HPDE6-E6E7 (cell line): Measurements from ENCODE around the gene TEN1.

Source experiments
- DNase-seq: peaks from one replicate; pipeline ENCODE4 v3.0.0; 2011; ENCODE audit warnings: missing footprints; ENCODE audit errors: extremely low spot score

Gene TEN1

DNA sequence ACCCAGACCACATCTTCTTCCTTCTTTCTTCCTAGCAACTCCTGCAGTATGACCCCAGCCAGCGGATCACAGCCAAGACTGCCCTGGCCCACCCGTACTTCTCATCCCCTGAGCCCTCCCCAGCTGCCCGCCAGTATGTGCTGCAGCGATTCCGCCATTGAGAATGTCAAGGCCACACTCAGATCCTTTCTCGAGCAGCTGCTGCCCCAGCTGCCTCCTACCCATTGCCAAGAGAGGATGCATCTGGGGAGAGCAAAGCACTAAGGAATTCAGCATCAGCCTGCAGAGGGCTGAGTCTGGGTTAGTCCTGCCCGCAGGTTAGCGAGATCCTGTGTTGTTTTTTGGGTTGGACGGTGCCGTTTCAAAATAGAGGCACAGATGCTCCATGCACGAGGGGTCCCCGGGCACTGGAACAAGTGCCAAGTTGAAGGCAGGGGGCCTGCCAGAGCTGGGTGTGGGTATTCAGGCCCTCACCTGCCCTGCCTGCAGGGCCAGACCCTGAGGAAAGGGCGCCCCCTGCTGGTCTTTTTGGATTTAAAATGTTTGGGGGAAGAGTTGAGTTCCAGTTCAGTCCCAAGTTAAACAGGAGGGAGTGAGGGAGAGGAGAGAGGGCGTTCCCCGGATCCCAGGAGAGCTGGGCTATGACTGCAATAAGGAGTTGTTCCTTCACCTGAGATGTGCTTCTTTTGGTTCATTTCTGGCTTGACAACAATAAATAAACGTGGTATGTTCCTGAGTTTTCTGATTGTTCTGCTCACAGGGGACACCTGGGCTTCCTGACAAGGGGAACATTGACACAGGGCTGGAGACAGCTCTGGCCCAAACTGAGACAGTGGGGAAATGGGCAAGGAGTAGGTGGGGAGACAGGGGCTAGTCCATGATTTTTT is 26.5 kb downstream of the TEN1 start:
- DNase-seq = peak; percentile 61

- no peak for DNase-seq
Measured at GRCh38 chr17:76007131-76007849, 28.2 kb downstream of the TEN1 start.

DNA sequence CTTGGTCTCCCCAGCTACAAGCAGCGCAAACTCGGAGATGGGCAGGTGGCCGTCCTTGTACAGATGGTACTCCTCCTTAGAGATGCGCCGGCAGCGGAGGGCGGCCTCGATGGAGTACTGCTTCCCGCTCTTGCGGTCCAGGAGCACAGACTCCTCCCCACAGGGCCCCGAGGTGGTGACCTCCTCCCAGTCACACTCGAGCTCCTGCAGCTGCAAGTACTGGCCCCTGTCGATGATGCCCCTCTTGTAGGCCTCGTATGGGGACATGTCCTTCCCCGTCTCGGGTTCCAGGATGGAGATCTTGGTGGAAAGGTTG is 28.8 kb downstream of the TEN1 start:
- DNase-seq = no peak

DNA sequence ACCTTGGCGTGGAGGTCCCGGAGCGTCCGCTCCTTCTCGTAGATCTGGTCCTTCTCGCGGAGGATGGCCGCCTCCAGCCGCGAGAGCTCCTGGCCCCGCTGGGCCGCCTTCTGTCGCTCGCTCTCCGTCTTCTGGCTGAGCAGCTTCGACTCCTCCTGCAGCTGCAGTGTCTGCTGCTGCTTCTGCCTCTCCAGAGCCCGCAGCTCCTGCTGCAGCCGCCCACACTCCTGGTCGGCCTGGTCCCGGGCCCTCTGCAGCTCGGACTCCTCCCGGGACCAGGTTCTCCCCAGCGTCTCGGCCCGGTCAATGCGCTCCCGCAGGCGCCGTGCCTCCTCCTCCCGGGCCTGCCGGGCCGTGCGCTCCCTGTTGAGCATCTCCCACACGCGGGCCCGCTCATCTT is 29.2 kb downstream of the TEN1 start:
- no peak for DNase-seq

DNA sequence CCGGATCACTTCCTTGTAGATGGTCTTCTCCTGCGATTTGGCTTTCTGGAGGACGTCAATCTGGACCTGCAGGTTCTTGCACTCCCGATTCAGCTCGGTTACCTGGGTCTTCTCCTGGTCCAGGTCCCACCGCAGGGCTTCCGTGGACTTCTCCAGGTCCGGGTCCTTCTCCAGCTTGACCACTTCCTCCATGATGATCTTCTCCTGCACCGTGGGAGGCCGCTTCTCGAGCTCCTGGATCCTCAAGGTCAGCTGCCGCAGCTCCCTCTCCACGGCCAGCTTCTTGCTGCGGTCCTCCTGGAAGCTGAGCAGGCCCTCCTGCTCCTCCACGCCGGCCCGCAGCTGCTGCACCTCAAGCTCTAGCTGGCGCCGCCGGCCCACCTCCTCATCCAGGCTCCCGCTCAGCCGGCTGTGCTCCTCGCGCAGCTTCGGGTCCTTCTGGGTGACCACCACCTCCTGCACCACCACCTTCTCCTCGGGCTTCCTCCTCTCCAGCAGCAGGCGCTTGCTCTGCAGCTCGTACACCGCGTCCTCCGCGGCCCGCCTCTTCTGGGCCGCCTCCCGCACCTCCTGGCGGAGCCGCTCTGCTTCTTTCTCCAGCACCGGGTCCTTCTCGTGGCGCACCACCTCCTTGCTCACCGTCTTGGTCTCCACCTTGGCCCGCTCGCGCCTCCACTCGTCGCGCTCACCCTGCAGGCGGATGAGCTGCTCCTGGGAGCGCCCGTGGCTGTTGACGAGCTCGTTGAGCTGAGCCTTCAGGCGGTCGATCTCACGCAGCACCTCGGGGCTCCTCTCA is 29.8 kb downstream of the TEN1 start:
- DNase-seq = no peak

DNA sequence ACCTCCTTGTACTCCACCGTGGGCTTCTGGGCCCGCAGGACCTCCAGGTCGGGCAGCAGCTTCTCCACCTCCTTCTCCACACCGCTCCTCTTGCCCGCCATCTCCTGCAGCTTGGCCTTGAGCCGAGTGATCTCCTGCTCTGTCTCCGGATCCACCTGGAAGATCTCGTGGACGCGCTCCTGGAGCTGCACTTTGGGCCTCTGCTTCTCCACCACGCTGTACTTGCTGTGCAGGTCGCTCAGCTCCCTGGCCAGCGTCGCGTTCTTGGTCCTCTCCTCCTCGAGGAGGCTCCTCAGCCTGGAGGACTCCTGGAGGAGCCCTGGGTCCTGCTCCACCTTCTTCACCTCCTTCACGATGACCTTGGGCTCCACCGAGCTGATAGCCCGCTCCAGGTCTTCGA is 30.4 kb downstream of the TEN1 start:
- DNase-seq = no peak

DNA sequence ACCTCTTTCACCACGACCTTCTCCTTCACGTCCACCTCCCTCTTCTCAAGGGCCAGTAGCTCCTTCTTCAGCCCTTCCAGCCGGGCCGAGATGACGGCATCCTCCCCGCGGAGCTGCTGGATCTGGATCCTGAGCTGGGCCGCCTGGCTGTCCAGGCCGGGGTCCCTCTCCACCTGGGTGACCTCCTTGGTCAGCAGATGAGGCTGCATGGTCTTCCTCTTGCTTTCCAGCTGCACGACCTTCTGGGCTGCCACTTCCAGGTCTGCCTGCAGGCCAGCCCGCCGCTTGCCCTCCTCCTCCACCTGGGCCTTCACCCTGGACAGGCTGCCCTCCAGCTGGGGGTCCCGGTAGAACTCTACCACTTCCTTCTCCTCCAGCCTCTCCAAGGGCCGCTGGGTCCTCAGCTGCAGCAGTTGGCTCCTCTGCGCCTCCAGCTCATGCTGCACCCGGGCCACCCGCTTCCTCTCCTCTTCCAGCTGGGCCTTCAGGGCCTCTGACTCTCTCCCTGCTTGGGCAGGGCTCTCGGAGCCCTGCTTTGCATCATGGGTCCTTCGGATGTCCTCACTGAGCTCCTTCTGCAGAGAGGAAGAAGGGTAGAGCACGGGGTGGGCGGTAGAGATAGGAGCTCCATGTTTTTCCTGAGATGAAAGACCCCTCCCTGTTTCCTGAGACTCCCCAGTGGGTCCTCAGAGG is 31.1 kb downstream of the TEN1 start:
- DNase-seq = no peak

DNA sequence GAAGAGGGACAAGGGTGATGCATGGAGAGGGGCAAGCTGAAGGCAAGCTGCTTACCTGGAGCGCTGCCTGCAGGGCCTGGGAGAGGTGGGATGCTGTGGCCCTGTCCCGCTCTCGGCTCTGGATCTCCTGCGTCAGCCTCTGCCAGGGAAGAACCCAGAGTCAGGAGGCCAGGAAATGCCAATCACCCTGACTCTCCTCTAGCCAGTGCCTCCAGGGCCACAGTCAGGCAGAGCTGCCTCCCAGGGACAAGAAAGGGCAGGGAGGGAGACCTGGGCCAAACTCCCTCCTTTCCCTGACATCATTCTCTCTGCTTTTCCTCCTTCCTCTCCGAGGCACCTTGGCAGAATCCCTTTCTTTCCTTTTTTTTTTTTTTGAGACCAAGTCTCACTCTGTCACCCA is 32.9 kb downstream of the TEN1 start:
- no peak for DNase-seq

- DNase-seq = no peak
Measured at GRCh38 chr17:76013377-76013932, 34.4 kb downstream of the TEN1 start.

GRCh38 chr17:76014100-76014924 is 35.3 kb downstream of the TEN1 start:
- DNase-seq = peak; percentile 58

- no peak for DNase-seq
Measured at GRCh38 chr17:76014925-76015261, 35.9 kb downstream of the TEN1 start.

DNA sequence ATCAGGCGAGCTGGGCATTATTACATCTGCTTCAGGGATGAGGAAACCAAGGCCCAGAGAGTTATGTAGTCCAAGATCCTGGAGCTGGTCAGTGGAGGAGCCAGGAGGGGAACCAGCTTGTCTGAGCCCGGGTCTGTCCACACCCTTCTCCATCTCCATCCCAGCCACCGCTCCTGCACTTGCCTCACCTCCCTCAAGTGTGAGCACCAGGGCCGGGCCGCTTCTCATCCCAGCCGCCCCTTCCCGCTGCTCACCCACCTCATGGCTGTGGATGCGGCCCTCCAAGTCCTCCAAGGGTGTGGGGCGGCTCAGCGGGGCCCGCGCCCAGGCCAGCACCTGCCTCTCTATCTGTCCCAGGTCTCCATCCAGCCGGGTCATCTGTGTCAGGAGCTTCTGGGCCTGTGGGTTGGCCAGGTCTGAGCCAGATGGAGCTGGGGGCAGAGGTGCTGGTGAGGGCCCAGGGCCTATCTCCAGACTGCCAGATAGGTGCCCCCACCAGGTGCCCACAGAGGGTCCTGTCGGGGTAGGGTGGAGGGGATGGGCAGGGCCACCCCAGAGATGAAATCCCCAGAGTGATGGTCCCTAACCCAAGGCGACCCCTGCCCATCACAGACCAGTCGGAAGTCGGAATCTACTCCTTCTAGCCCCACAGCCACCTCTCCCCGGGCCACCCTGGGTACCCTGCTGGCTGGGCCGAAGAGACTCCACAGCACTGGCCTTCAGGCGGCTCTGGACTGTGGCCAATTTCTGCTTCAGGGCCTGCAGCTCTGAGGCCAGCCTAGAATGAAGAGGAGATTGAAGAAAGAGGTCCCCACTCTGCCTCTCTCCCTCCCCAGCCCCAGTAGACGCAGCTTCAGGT is 38.7 kb downstream of the TEN1 start:
- no peak for DNase-seq

DNA sequence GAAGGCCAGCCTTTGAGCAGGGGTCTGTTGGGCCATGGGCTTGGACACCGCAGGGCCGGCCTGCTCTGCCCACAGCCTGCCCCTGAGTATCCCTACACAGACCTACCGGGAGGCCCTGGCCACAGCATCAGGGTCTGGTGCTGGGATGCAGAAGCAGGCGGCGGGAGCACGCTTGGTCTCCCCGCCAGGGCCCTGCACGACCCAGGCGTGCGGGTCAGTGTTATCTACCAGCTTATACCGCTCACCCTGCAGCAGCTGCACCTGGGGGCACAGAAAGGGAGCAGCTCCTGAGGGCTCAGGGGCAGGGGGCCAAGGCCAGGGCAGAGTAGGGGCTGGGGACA is 39.3 kb downstream of the TEN1 start:
- no peak for DNase-seq

- no peak for DNase-seq
Measured at GRCh38 chr17:76018801-76019200, 39.8 kb downstream of the TEN1 start.

DNA sequence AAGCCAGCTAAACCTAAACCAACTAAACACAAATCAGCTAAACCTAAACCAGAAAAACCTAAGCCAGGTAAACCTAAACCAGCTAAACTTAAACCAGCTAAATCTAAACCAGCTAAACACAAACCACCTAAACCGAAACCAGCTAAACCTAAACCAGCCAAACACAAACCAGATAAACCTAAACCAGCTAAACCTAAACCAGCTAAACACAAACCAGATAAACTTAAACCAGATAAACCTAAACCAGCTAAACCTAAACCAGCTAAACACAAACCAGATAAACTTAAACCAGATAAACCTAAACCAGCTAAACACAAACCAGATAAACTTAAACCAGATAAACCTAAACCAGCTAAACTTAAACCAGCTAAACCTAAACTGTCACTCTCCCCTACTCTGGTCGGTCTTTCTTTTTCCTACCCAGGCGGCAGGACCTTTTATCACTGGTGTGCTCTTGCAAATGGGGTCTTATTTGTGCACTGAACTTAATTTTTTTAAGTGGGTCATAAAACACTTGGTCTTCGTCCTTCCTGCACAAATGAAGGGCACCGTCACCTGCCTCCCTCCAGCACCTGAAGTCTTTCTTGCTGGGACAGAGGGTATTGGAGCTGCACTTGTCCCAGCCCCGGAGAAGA is 40.9 kb downstream of the TEN1 start:
- DNase-seq = no peak

DNA sequence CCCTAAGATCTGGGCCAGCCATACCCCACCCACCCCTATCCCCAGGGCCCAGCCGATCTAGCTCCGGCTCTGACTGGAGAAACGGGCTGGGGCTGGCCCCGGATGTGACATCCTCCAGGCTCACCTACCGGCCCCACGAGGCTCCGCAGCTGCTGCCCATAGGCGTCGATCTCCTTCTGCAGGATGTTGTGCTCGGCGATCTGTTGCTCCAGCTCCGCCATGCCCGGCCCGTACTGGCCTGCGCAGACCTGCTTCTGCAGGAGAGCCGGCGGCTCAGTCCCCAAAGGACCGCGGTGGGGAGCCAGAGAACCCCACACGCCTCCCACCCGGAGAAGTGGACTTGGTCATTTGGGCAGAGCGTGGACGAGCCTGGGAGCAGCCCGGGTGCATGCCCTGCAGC is 43.2 kb downstream of the TEN1 start:
- no peak for DNase-seq

GRCh38 chr17:76022973-76023899 is 44.2 kb downstream of the TEN1 start:
- no peak for DNase-seq

DNA sequence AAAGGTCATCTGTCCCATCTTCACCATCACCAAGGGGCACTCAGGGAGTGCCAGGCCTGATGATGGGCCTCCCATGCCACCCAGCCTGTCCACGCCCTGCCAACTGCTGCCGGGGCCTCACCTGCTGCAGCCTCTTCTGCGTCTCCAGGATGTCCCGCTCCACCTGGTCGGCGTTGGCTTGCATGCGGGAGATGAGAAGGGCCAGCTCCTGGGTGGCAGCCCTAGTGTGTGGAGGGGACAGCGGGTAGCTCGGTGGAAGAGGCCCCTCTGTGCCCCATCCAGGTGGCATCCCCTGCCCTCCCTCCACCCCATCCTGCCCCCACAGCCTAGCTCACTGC is 44.8 kb downstream of the TEN1 start:
- DNase-seq = no peak

DNA sequence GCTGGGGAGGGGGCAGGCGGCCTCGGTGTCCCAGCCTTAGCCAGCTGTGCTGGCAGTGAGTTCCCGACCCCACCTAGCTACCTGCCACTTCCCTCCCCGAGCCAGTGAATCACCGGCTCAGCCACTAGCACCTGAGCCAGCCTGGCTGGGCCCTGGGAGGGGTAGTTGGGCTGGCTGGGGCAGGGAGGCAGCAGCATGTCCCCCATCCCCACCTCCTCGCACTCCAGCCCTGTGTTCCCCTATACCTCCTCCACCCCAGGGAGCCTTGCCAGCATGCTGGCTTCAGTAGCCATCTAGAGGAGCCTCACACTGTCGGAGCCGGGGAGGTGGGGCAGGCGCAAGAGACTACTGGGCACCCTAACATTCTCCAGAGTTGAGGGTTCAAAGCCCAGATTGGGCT is 45.3 kb downstream of the TEN1 start:
- DNase-seq = no peak
